Retinal pigment epithelial cell (primary cell): ENCODE data around the gene LSM3.

ENCODE experiments used
- DNase-seq: peaks from one replicate; pipeline ENCODE4 v3.0.0-alpha.2; 2010; ENCODE audit warnings: low read depth
- H3K4me3 ChIP-seq: 2 replicates; pipeline ENCODE4 v1.5.1; 2011; ENCODE audit warnings: mild to moderate bottlenecking, low read length, control low read depth, moderate library complexity
- CTCF ChIP-seq: conservative IDR thresholded peaks from 2 replicates; pipeline ENCODE4 v1.5.1; 2011; ENCODE audit warnings: low read depth, low read length, control low read depth, inconsistent platforms

LSM3 gene

GRCh38 chr3:14152963-14153355 is 25.7 kb upstream of the LSM3 start:
- no peak for DNase-seq
- no peak for TF ChIP-seq CTCF
- H3K4me3 ChIP-seq = no peak overlapping the region

DNA sequence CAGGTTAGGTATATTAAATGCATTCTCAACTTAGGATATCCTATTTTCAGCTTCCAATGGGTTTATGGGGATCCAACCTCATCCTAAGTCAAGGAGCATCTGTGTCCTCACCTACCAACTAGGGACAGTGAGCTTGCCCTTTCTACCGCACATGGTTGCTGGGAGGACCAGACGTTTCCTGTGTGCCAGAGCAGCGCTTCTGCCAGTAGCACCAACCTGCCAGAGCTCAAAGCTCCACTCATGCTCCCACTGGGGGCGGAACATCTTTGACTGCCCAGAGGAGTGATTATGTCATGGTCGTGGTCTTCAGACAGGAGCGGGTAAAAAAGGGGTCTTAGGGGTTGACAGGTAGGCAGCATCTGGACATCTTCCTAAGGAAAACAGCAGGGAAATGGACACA is 25.0 kb upstream of the LSM3 start:
- H3K4me3 ChIP-seq = no peak overlapping the region
- no peak for TF ChIP-seq CTCF
- DNase-seq = no peak

DNA sequence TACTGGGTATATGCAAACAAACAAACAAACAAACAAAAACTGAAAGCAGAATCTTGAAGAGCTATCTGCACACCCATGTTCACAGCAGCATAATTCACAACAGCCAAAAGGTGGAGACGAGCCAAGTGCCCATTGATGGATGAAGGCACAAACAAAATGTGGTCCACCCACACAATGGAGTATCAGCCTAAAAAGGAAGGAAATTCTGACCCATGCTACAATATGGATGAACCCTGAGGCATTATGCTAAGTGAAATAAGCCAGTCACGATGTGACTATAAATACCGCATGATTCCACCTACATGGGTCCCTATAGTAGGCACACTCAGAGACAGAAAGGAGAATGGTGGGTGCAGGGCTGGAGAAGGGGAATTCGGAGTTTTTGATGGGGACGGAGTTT is 24.3 kb upstream of the LSM3 start:
- no peak for TF ChIP-seq CTCF
- no peak for DNase-seq
- no peak overlapping the region for H3K4me3 ChIP-seq

DNA sequence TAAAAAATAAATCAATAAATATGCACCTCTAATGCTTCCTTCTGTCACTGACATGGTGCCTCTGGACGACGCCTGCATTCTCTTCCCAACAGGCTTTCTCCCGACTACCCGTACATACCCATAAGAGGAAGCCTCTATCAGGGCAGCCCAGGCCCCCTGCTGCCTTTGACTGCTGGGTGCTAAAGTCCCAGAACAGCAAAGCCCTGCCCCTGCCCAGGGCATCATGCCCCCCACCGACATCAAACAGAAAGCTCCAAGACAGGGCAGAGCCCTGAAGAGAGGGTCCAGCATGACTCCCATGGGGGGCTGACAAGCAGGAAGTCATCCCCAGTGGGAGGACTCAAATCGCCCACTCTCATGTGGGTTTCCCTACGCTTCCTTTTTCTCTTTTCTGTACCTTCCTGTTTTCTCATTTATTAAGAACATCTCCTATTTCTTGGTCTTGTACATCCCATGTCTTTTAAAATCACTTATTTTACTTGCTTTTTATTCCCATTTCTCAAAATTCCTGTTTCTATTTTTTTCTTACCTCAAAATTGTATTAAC is 23.6 kb upstream of the LSM3 start:
- DNase-seq = no peak
- no peak overlapping the region for H3K4me3 ChIP-seq
- no peak for TF ChIP-seq CTCF

- DNase-seq = no peak
- H3K4me3 ChIP-seq = no peak overlapping the region
- TF ChIP-seq CTCF = no peak
These were observed 22.4 kb upstream of the LSM3 start for GRCh38 chr3:14156201-14156600.

GRCh38 chr3:14156843-14157561 is 21.6 kb upstream of the LSM3 start:
- no peak for TF ChIP-seq CTCF
- DNase-seq = no peak
- no peak overlapping the region for H3K4me3 ChIP-seq

DNA sequence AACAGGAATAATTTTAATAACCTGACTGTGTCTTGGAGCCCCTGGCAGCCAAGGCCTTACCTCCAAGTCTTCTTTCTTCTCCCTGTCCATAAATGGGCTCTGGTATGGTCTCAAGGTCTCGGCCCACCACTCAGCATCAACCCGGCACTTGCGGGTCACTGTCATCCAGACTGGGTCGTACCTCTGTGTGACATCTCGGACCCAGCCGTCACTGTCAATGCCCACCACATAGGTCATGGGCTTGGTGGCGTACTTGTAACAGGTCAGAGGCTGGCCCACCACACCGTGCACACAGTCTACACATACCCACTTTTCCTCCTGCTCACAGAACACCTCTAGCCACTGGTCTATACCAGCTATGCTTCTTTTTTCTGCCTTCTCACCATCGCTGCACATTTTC is 20.7 kb upstream of the LSM3 start:
- no peak for DNase-seq
- no peak overlapping the region for H3K4me3 ChIP-seq
- no peak for TF ChIP-seq CTCF
